Right ventricle myocardium superior (tissue), 1 donor: ENCODE data around the gene BAZ1B. TPM values are rescaled to one million over a fixed set of nuclear protein-coding genes. Genes with fewer than 3 reads are reported as not detected.

Source experiments
- ATAC-seq: fragments of 200-7000 bp; cut with Tn5 transposase; one replicate; pipeline ENCODE4 v1.9.1; 2020; ENCODE audit warnings: mild to moderate bottlenecking; ENCODE audit not compliant: poor library complexity
- DNase-seq: peaks from one replicate; pipeline ENCODE4 v3.0.0-alpha.2; 2020
- intact Hi-C: fragments of 100-400 bp; cut with DNase I; formaldehyde crosslinking; loops from one replicate; pipeline ENCODE4 v1.11.2; 2022
- total RNA-seq: library from RNA; stranded (reverse); fragmentation: NEBNext Ultra II Directional; extraction: Animal tissue kit (Norgen Biotek cat#: 25700); gene quantifications from one replicate; pipeline ENCODE4 v1.2.1, GENCODE V29; 2021
- donor health status: DM: no; HTN: yes; CAD: no; lungs with severe emphysema.

BAZ1B gene
- total RNA-seq, 1 donor from 2014 or later = 36.8 TPM

DNA sequence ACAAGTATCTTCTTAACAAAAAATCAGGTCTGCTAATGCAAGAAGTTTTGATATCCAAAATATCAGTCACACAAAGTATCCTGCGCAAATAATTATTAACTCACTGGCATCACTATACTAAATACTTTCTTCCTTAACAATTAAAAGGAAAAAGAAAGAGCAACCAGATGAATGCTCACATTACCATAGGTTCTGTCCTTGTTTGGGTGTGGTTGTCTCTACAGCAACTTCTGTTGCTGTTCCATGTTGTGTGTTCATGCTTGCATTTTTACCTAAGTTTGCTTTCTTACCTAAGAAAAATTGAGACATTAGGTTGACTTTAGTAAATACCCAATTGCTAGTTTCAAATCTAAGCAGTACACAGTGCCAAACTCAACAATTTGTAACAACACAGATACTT lies 56.0 kb downstream of the BAZ1B start:
- ATAC-seq (no peak), DNase-seq (no peak)
- intact Hi-C loops = no loop called here

DNA sequence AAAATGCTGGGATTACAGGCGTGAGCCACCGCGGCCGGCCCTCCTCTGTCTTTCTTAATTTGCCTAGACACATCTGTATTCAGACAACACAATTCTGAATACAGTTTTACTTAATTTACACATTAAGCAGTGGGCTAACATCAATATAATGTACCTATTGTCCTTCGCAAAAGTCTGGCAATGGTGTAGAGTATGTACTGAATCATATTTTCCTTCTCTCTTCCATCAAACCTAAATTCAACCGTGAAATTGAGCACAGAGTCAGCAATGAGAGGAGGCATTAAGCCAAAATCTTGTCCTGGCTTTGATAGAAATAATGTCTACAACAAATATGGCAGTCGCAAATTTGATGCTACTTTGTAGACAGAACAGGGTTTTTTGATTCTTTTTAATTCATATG lies 58.1 kb downstream of the BAZ1B start:
- intact Hi-C loops = no loop called here
- ATAC-seq = no peak
- no peak for DNase-seq

DNA sequence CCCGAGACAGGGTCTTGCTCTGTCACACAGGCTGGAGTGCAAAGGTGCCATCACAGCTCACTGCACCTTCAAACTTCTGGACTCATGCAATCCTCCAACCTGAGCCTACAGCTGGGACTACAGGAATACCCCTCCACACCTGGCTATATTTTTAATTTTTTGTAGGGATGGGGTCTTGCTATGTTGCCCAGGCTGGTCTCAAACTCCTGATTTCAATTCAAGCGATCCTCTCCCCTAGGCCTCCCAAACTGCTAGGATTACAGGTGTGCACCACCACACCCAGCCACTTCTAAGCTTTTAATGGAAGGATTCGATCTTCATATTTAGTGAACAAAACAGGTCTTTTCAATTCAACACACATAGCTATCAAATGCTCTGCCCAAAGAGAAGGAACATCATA lies 58.8 kb downstream of the BAZ1B start:
- no peak for DNase-seq
- ATAC-seq = no peak
- intact Hi-C loops = no loop called here

DNA sequence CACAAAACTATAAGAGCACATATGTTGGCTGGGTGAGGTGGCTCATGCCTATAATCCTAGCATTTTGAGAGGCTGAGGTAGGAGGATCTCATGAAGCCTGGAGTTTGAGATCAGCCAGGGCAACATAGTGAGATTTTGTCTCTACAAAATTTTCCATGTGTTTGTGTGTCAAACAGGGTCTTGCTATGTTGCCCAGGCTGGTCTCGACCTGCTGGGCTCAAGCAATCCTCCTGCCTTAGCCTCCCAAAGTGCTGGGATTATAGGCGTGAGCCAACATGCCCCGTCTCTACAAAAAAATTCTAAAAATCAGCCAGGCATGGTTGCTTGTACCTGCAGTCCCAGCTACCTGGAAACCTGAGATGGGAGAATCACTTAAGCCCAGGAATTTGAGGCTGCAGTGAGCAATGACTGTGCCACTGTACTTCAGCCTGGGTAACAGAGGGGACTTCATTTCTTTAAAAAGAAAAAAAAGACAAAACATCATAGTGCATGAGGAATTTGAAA lies 60.3 kb downstream of the BAZ1B start:
- intact Hi-C loops = no loop called here
- ATAC-seq (no peak), DNase-seq (no peak)

DNA sequence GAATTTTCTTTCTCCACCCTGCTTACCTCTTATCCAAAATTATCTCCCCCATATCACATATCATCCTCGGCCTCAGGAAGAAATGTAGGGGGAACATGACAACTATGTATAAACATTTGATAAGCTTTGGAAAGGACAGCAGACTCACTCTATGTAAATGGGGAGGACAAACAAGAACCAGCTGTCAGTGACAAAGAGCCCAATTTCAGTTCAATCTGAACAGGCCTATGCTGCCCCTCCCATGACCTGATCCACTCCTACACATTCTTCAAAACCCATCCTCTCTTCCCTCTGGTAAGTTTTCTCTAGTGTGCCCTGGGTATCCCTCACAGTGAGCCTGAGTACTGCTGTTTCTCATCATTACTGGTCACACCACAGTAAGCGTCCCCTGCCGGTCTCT lies 67.7 kb downstream of the BAZ1B start:
- ATAC-seq = no peak
- no peak for DNase-seq
- intact Hi-C loops = loop anchor here (5.0 kb wide), 1 partner anchor 112 kb away; no protein-coding TSS in a partner anchor

DNA sequence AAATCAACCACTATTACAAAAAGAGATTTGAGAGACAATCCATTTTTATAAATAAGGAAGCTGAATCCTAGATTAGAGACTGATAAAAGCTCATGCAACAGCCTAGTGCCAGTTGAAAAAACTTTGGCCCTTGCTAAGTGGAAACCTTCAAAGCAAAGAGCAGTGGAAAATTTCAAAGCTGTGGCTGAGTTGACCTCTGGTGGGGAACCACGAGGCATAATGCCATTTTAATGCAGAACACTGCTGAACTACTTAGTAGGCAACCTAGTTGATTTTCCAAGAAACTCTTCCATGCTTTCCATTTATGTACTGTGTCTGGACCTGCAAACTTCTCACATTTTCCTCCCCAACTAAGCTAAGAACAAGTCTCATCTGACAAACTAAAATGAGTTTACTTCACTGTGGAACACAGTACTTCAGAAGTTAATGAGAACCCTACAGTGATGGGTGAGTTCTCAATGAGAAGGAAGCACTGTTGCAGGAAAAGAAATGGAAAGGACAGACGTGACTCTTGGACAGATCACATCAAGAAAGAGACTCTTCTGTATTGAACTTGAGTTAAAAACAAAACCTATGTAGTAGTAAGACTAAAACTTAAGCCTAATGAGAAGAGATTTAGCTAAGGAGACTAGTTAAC lies 69.0 kb downstream of the BAZ1B start:
- ATAC-seq (no peak), DNase-seq (no peak)
- intact Hi-C loops = loop anchor here (5.0 kb wide), 1 partner anchor 111 kb away; no protein-coding TSS in a partner anchor

DNA sequence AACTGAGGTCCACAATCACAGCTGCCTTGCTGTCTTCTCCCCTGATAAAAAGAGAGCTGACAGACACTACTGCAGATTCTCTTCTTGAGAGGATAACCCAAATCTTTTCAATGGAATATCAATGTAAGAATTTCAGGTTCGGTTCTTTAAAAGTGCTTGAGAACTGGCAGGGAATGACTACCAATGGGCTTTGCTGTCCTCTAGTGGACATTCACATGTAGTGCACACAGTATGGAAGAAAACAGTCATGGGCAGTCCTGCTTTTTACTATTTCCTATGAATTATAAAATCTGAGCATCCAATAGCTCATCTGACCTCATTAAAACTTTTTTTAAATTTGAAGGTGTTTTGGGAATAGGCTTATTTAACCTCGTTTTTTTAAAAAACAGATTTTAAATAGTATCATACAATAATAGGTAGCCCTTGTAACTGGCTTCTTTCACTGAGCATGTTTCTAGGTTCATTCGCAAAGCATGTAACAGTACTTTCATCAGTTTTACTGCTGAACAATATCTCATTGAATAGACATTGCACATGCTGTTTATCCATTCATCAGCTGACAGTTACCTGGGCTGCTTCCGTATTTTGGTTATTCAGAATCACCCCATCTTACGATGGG lies 70.2 kb downstream of the BAZ1B start:
- ATAC-seq (peak; percentile 67), DNase-seq (no peak)
- intact Hi-C loops = loop anchor here (5.0 kb wide), 1 partner anchor 110 kb away; no protein-coding TSS in a partner anchor

DNA sequence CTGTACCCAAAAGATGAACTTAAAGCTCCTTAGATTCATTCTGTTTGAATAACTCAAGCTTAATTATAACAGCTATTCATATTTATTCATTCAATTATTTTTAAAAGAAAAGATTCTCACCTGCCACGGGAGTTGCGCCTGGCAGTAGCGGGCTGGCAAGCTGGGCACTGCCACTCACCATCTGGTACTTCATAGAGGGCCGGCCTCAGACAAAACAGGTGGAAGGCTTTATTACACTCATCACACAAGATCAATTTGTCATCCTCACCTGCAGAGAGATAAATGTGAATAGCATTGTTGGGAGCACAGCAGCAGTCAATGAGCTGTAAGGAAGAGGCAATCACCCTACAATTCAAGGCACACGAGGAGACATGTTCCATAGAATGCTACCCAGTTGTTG lies 72.7 kb downstream of the BAZ1B start:
- ATAC-seq (no peak), DNase-seq (no peak)
- intact Hi-C loops = no loop called here

DNA sequence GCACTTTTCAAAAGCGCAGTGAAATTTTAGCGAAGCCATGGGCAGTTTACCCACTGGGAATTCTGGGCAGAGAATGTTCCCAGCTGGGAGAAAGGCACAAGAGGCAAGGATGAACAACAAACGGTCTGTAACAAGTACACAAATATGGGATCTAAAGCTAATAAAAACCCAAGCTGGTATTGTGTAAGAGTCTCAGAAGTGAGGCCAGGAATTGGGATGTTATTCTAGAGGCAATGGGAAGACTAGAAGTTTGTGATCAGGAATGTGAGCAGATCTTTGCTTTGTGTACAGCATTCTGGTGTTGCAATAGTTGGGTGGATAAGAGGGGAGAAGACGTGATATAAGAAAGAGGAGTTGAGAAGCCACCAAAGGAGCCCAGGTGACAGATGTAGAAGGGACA lies 73.5 kb downstream of the BAZ1B start:
- intact Hi-C loops = no loop called here
- ATAC-seq = no peak
- no peak for DNase-seq

DNA sequence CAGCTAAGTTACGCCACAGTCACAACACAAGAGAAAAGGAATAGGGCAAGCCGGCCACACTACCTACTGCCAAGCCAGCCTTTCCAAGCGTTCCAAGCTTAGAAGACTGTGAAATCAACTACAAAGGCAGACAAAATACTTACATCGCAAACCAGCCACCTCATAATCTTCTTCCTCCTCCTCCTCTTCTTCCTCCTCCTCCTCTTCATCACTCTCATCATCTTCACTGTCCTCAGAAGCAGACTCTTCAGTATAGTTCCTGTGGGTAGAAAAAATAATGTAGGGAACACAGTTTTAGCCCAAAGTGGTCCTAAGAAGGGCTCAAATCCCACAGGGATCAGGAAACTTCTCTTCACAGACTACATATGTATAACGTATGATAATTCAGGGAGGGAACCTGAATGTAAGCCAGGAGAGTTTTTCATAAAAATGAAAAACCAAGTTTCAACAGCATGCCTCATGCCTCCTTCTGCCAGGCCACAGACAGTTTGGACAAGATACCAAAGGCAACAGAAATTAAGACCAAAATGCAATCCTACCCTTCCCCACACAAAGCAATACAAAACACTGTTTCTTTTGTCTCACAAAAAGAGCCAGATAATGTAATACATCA lies 74.9 kb downstream of the BAZ1B start:
- DNase-seq (no peak), ATAC-seq (no peak)
- intact Hi-C loops = no loop called here

DNA sequence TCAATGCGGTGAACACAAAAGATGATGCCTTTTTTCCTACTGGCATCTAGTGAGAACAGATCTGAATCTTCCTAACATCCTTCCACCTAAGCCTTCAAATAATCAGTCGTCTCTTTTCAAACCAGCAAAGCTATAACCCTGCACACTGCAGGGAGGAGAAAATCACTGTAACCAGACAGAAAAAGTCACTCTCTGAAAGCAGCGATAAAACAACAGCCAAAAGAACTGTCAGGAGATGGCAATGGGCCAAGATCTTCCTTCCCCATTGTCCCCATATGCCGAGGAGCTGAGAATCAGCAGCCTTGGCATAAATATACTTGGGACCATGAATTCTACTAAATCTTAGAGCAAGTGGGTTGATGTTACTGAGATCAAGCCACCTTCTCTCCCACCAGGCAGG lies 75.4 kb downstream of the BAZ1B start:
- DNase-seq (no peak), ATAC-seq (no peak)
- intact Hi-C loops = no loop called here

DNA sequence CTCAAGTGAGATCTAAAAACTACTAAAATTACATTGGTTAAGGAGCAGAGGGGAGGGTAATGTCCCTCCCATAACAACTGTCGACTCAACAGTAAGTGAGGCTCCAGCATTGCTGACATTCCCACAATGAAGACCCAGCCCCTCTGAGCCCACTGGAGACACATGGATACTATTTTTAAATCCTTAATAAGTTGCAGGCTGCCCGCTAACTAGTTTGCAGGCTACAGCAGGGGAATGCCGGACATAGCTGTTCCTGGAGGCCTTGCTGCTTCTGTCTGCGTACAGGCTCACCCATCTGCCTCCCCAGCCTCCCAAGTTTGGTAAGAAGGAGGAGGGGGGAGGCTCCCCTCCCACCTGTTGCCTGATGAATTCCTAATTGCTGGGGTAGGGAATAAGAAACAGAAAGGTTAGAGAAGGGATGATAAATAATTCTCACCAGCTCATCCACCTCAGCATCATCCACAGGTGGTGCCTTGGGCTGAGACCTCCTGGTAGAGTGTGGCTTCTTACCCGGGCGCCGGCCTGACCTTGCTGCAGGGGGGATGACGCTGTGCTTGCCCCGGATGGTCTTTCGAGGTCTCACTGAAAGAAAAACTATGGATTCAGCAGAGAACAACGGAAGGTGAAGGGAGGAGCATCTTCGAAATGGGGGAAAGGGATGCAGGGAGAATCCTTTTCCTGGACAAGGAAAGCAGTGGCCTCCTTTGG lies 78.4 kb downstream of the BAZ1B start:
- DNase-seq = no peak
- ATAC-seq = no peak
- intact Hi-C loops = no loop called here

DNA sequence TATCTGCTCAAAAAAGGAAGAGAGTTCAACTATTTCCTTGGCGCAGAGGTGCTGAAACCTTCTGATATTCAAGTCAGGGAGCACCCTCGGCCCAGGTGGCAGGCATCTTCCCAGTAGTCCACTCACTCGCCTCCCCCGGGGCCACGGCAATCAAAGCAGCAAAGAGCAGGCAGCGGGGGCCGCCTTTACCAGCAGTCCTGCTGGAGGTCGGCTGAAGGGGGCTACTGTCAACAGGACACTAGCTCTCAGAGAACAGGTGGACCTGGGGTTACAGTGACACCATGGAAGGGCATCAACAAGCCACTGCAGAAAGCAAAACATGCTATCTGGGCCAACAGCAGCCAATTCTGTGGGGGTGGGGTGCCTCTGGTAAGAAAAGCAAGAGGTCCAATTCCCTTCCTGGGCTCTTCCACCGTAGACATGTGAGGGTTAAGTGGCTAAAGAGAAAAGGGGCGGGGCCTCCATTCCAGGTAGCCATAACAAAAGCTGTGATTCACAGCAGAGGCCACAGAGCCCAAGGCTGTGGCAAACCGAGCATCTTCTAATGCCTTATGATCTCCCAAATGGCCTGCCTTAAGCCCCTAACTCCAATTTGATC lies 79.1 kb downstream of the BAZ1B start:
- intact Hi-C loops = no loop called here
- no peak for DNase-seq
- no peak for ATAC-seq

DNA sequence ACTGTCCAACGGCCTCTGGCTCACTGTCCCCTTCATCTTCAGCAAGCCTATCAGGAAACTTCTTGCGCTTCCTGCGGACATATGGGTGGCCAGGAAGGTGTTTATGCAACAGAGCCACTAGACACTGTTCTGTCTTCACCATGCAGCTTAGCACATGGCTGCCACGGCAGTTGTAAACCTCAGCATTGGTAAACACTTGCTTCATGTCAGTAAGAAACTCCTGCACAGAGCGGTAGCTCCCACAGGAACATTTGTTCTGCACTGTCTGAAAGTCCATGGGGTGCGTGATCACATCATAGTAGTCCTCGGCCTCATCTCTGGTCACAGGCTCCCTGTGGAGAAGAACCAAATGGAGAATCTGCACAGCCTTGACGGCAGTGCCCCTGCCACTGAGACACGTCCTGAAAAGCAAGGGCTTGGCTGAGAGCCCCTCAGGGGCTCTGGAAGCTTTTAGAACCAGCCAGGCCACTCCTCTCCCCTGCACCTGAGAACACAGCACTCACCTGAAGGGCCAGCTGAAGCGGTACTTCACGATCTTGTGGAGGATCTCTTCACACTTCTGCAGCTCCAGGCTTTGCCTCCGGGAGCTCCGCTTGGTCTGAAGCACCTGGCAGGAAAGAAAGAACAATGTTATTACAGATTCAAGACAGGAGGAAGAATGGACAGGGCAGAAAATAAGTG lies 79.7 kb downstream of the BAZ1B start:
- DNase-seq (no peak), ATAC-seq (no peak)
- intact Hi-C loops = no loop called here

DNA sequence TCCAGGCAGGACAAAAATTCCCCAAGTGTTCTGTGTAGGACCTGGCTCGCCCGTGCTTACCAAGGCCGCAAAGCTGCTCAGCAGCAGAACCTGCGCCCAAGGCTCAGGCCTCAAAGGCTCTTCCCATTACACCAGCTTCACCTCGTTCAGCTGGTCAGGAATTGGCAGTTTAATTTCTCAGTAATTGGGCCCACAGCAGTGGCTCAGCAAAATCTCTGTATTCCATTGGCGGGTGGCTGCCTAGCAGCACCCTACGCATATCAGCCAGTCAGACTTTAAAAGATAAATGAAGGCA lies 82.7 kb downstream of the BAZ1B start:
- intact Hi-C loops = no loop called here

DNA sequence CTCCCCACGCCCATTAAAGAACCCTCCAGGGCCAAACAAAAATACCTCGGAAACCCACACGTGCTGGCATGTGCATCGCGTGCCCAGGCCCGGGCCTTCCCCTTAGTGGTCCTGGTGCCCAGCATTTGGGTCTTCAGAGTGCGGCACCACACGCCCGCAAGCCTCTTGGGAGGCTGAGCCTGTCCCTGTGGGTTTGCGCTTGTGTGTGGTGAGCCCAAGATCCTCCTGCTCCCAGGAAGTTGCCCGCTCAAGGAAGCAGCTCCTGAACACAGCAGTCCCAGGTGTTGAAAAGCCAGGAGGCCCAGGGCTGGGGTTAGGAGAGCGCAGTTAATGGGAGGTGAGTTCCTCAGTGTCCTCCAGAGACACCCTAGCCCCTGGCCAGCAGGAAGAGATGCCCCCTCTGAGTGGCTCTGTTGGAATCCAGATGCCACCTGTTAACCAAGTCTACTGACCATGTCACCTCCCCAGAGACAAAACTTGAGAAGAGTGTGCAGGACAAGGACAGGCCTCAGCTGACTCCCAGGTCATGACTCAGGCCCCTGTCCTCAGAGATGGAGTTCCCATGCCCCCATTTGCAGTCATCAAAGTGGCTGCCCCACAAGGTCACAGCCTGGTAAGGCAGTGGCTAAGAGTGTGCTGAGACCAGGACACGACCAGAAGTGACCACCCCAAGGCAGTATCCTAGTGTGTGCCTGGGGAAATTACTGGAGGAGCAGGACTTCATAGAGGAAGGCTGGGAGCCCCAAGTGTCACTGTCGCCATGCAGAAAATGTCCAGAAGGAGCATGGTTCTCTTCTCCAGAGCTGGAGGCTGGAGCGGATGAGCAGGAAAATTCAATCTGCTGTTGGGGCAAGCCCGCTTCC lies 83.3 kb downstream of the BAZ1B start:
- DNase-seq = no peak
- ATAC-seq = no peak
- intact Hi-C loops = no loop called here

More for the DNA sequence above, 82.7 kb downstream of the BAZ1B start:
- DNase-seq (no peak), ATAC-seq (no peak)

DNA sequence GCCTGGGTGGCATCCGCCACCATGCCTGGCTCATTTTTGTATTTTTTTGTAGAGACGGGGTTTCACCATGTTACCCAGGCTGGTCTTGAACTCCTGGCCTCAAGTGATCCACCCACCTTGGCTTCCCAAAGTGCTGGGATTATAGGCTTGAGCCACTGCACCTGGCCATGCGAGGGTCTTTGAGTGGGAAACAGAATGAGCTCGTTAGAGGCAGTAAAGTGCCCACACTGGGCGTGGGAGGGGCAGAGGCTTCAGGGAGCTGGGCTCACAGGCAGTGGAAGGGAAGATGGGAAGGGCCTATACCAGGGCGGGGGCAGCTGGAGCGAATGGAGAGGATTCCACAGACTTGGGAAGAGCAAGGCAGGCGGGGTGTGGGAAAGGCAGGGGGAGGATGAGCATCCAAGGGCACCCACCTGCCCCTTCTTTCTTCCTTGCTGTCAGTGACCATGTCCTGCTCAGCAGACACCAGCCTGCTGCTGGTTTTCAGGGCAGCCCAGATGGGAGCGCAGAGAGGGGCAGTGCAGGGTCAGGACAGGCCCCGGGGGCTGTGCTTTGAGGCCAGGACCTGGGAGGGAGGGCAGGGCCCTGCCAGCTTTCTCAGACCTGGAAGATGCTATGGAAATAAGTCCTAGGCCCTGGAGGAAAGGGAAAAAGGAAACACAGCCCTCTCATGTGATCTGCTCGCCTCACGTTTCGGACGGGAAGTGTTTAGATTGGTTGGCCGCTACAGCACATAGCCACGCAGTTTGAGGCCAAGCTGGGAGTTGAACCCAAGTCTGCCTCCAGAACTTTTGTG lies 84.3 kb downstream of the BAZ1B start:
- ATAC-seq (no peak), DNase-seq (no peak)
- intact Hi-C loops = no loop called here
